Transverse colon (tissue), 4 donors: ENCODE results near the gene TGFB3. TPM values are rescaled to one million over a fixed set of nuclear protein-coding genes. Genes with fewer than 3 reads are reported as not detected.

Source experiments
- DNase-seq: peaks from one replicate; pipeline ENCODE4 v3.0.0-alpha.2; 2019
- H3K27ac ChIP-seq, 4 donors: fragments of 200-600 bp; sonication (generic); 2 replicates each; pipeline ENCODE4 v1.5.1; 2016 to 2018; ENCODE audit warnings: inconsistent platforms in 4 of 4
- H3K27me3 ChIP-seq: fragments of 200-600 bp; sonication (generic); 2 replicates; pipeline ENCODE4 v1.5.1; 2017; ENCODE audit warnings: inconsistent platforms
- H3K36me3 ChIP-seq, 4 donors: fragments of 200-600 bp; sonication (generic); 2 replicates each; pipeline ENCODE4 v1.5.1; 2017 to 2019; ENCODE audit warnings: inconsistent platforms in 4 of 4
- H3K4me1 ChIP-seq, 4 donors: fragments of 200-600 bp; sonication (generic); 2 replicates each; pipeline ENCODE4 v1.5.1; 2017 to 2020; ENCODE audit warnings: inconsistent platforms in 4 of 4
- H3K4me3 ChIP-seq, 4 donors: fragments of 200-600 bp; sonication (generic); 1 replicate in 1 of 4; 2 replicates in 3 of 4; pipeline versions ENCODE4 v1.5.1 to v1.6.1; 2017 to 2019; ENCODE audit warnings: inconsistent platforms in 4 of 4
- H3K9me3 ChIP-seq, 2 donors: fragments of 200-600 bp; sonication (generic); 2 replicates each; pipeline ENCODE4 v1.5.1; 2017 to 2019; ENCODE audit warnings: inconsistent platforms in 2 of 2
- EP300 ChIP-seq: sonication (generic); formaldehyde crosslinking; IDR thresholded peaks from one replicate; pipeline ENCODE4 v1.6.1; 2017; ENCODE audit warnings: antibody characterized with exemption, low read depth
- POLR2A ChIP-seq: fragments of 450-650 bp; IDR thresholded peaks from one replicate; pipeline ENCODE4 v1.6.1; 2016; ENCODE audit warnings: antibody characterized with exemption, mild to moderate bottlenecking, moderate library complexity
- POLR2AphosphoS5 ChIP-seq, 3 donors: sonication (generic); formaldehyde crosslinking; IDR thresholded peaks; one replicate each; pipeline ENCODE4 v1.6.1; 2016; ENCODE audit warnings: antibody characterized with exemption in 3 of 3
- WGBS, 2 donors: methylation state at CpG; one replicate each; pipeline ENCODE4 v1.1.5; 2018; ENCODE audit warnings: low coverage in 1 of 2; 5-methylcytosine and 5-hydroxymethylcytosine counted together
- in situ Hi-C, 4 donors: fragments of 200-750 bp; cut with MboI; loops; one replicate each; pipeline versions ENCODE4 v1.15.0 to v1.15.1; 2017; ENCODE audit warnings: low sequenced_read_pairs in 3 of 4, low pct_ligation_motif_present in 1 of 4, low pct_unique_long_range_greater_than_20kb in 1 of 4
- intact Hi-C: fragments of 100-400 bp; cut with DNase I; formaldehyde crosslinking; loops from one replicate; pipeline ENCODE4 v1.15.1; 2023; ENCODE audit warnings: low total_unique reads
- total RNA-seq, 4 donors: library from RNA; depleted of rRNA; stranded (reverse); fragments of >200 nt; gene quantifications; one replicate each; pipeline ENCODE4 v1.1.0, GENCODE V29; 2016
- TF ChIP-seq, protein P1 (sequence below), 5 experiments: fragments of 200-600 bp in 3 of 5; fragments of 450-650 bp in 2 of 5; sonication (generic) in 3 of 5; IDR thresholded peaks; 1 replicate in 2 of 5; 2 replicates in 3 of 5; pipeline ENCODE4 v1.5.1; 2016 to 2017; ENCODE audit warnings: antibody characterized with exemption in 5 of 5, inconsistent platforms in 3 of 5, mild to moderate bottlenecking in 2 of 5, moderate library complexity in 1 of 5

TGFB3 gene
- total RNA-seq, 4 donors from 2014 or later = 4.4 to 22.5 (median 13.1) TPM

DNA sequence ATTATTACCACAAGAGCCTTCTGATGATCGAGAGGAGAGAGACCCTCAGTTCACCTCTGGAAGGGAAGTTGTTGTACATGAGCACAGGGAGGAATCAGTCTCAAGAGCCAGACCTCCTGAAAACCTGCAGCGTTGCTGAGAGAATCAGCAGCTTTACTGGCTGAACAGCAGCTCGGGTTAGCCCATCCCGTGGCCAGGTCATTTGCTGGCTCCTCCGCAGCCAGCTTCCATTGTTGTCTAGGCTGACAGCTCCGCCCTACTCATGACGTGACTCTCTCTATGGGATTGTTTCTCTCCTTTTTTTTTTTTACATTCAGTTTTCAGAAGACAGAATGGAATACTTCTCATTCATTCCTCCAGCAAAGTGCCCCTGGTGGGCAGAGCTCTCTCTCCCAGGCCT is 69.9 kb downstream of the TGFB3 start:
- H3K36me3 ChIP-seq = no peaks in the 10 kb centered on the region
- TF ChIP-seq, protein P1, sequence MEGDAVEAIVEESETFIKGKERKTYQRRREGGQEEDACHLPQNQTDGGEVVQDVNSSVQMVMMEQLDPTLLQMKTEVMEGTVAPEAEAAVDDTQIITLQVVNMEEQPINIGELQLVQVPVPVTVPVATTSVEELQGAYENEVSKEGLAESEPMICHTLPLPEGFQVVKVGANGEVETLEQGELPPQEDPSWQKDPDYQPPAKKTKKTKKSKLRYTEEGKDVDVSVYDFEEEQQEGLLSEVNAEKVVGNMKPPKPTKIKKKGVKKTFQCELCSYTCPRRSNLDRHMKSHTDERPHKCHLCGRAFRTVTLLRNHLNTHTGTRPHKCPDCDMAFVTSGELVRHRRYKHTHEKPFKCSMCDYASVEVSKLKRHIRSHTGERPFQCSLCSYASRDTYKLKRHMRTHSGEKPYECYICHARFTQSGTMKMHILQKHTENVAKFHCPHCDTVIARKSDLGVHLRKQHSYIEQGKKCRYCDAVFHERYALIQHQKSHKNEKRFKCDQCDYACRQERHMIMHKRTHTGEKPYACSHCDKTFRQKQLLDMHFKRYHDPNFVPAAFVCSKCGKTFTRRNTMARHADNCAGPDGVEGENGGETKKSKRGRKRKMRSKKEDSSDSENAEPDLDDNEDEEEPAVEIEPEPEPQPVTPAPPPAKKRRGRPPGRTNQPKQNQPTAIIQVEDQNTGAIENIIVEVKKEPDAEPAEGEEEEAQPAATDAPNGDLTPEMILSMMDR (IDR thresholded peaks at IDR 0.05) = no peak
- TF ChIP-seq POLR2A = no peak
- TF ChIP-seq EP300 = no peak
- TF ChIP-seq POLR2AphosphoS5 (IDR thresholded peaks at IDR 0.05) = no peak
- H3K27ac ChIP-seq = peak overlapping the region in 2 of 4 donors; percentile 5 to 21
- intact Hi-C loops = no loop called here
- H3K4me3 ChIP-seq = no peak overlapping the region
- peak; percentile 57 for DNase-seq
- in situ Hi-C loops = no loop called here
- H3K9me3 ChIP-seq = no peaks in the 10 kb centered on the region
- peaks cover 0 to 39% (median 9%) of the 10 kb centered on the region in 4 donors for H3K4me1 ChIP-seq
- WGBS, 2 donors = 57% methylated on average over 7 of the region's 7 CpGs; no CpG with 5 or more reads in 1 of the 2 donors
- no peaks in the 10 kb centered on the region for H3K27me3 ChIP-seq

DNA sequence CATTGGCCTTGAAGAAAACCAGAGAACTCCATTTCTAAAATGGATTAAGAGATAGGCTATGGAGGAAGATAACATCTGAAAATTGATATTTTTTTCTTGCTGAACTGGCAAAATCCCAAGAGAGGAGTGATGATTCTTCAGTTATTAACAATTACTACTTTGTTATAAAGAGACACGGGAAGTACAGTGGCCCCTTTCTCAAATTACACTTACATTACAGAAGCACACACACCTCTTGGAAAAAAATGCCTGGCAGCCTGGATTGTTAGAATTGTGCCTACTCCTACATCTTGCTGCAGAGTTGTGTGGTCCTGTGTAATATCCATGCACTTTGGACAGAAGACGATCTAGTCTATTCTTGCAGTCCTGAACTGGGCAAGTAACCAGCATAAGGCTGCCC is 71.7 kb downstream of the TGFB3 start:
- intact Hi-C loops (no loop called here), in situ Hi-C loops (no loop called here)
- 43 to 57% methylated on average over 1 to 2 of the region's 2 CpGs for WGBS, 2 donors
- Histone ChIP-seq H3K9me3 (no peaks in the 10 kb centered on the region), H3K27ac (peak overlapping the region in 2 of 4 donors; percentile 29 to 35), H3K27me3 (no peaks in the 10 kb centered on the region), H3K4me3 (no peak overlapping the region), H3K4me1 (peaks cover 0 to 50% (median 9%) of the 10 kb centered on the region in 4 donors), H3K36me3 (no peaks in the 10 kb centered on the region)
- DNase-seq = no peak
- TF ChIP-seq POLR2A (no peak), EP300 (no peak)
- TF ChIP-seq, protein P1 (IDR thresholded peaks at IDR 0.05) = no peak

DNA sequence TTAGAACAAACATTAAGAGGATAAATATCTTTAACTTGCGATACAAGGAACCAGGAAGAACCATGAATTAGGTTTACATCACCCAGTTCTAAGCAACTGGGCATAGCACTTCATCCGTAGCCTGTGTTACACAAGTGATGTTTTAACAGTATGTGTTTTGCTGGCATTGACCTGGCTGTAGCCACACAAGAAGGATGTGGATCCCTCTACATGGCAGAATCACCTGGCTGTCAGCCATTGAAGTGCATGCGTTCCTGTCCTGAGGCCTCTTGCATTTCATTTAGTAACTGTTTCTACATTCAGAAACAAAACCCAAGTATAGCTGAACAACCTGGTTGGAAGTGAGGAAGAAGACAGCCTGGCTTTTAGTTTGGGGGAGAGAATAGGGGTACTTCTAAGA is 72.2 kb downstream of the TGFB3 start:
- Histone ChIP-seq H3K27ac (no peak overlapping the region), H3K9me3 (no peaks in the 10 kb centered on the region), H3K36me3 (no peaks in the 10 kb centered on the region), H3K4me1 (peaks cover 0 to 50% (median 9%) of the 10 kb centered on the region in 4 donors), H3K4me3 (no peak overlapping the region), H3K27me3 (no peaks in the 10 kb centered on the region)
- no peak for DNase-seq
- intact Hi-C loops (loop anchor here (5.0 kb wide), 1 partner anchor 73 kb away; the partner anchor contains the start of gene TGFB3), in situ Hi-C loops (loop anchor here in 2 of 4 donors (10.0 kb wide), 1 partner anchor 75 kb away; the partner anchor contains the start of genes IFT43 (in 2 of the 2) and TGFB3 (in 2 of the 2))
- TF ChIP-seq POLR2A = no peak
- no peak for TF ChIP-seq POLR2AphosphoS5 (IDR thresholded peaks at IDR 0.05)
- TF ChIP-seq, protein P1 (IDR thresholded peaks at IDR 0.05) = no peak
- no peak for TF ChIP-seq EP300
- WGBS, 2 donors = 78 to 83% methylated on average over 2 to 3 of the region's 3 CpGs

Other genes with a start within 250 kb of the TGFB3 start
- 100 to 1,000 TPM in 1 of 4 donors, 10 to 100 TPM in 3; 24.5 to 412 (median 31.2) TPM for gene IFT43, start 3.8 kb upstream of the TGFB3 start, total RNA-seq
- gene GPATCH2L, start 169.9 kb upstream of the TGFB3 start, total RNA-seq = 100 to 1,000 TPM in 1 of 4 donors, 10 to 100 TPM in 3; 42.3 to 180 (median 60.9) TPM